H1 (cell line): Measurements from ENCODE around the gene CEBPB. TPM values are rescaled to one million over a fixed set of nuclear protein-coding genes. Genes with fewer than 3 reads are reported as not detected.
A peak's percentile ranks its signal among the peaks of the same experiment; 100 is the strongest.

Source experiments
- CTCF ChIA-PET: fragments of 300-600 bp; sonication (Branson Sonifier 250); formaldehyde crosslinking; loops from one replicate; lab custom pipeline; 2021; ENCODE audit not compliant: partially characterized antibody; lab: Charles Lee
- POLR2A ChIA-PET: fragments of 300-600 bp; sonication (Branson Sonifier 250); formaldehyde crosslinking; loops from one replicate; lab custom pipeline; 2021; ENCODE audit warnings: inconsistent platforms; ENCODE audit not compliant: partially characterized antibody; lab: Charles Lee
- DNase-seq, 2 experiments: peaks; one replicate each; pipeline versions ENCODE4 v3.0.0 to v3.0.0-alpha.2; 2010 to 2022; ENCODE audit warnings: low spot score in 2 of 2, low read depth in 1 of 2, mixed read lengths in 1 of 2
- FAIRE-seq: peaks from 2 replicates; lab custom pipeline; 2011; peaks lifted over from hg19 to GRCh38; lab: Jason Lieb, UNC
- H2AFZ ChIP-seq: 2 replicates; pipeline ENCODE4 v1.8.1; 2012; ENCODE audit warnings: low read length, inconsistent platforms
- H2AK5ac ChIP-seq: 2 replicates; pipeline ENCODE4 v1.6.1; 2013; ENCODE audit warnings: low read depth, low read length
- H2BK120ac ChIP-seq: replicated peaks from 2 replicates; pipeline ENCODE3; 2013; ENCODE audit warnings: low read depth, low read length, inconsistent platforms
- H2BK12ac ChIP-seq: 2 replicates; pipeline ENCODE4 v1.6.1; 2013; ENCODE audit warnings: low read depth, low read length
- H2BK15ac ChIP-seq: 2 replicates; pipeline ENCODE4 v1.6.1; 2013; ENCODE audit warnings: low read length
- H2BK20ac ChIP-seq: 2 replicates; pipeline ENCODE4 v1.6.1; 2013; ENCODE audit warnings: low read length
- H2BK5ac ChIP-seq: 2 replicates; pipeline ENCODE4 v1.6.1; 2013; ENCODE audit warnings: low read depth, low read length
- H3K14ac ChIP-seq: 2 replicates; pipeline ENCODE4 v1.6.1; 2013; ENCODE audit warnings: inconsistent platforms; ENCODE audit not compliant: insufficient read length
- H3K18ac ChIP-seq: 2 replicates; pipeline ENCODE4 v1.6.1; 2013; ENCODE audit warnings: low read length; ENCODE audit errors: extremely low read depth
- H3K23ac ChIP-seq: 2 replicates; pipeline ENCODE4 v1.6.1; 2013; ENCODE audit warnings: inconsistent platforms; ENCODE audit not compliant: insufficient read length
- H3K23me2 ChIP-seq: 2 replicates; pipeline ENCODE4 v1.6.1; 2013; ENCODE audit warnings: low read depth, low read length
- H3K27ac ChIP-seq: 2 replicates; pipeline ENCODE4 v1.6.1; 2011; ENCODE audit warnings: low read depth, low read length, inconsistent platforms
- H3K27me3 ChIP-seq, 4 experiments: replicated peaks in 1 of 4; 1 replicate in 1 of 4; 2 replicates in 3 of 4; pipeline versions ENCODE4 v1.6.1 to v1.8.1; 2011 to 2013; ENCODE audit warnings: low read length in 3 of 4, mild to moderate bottlenecking in 3 of 4, inconsistent platforms in 2 of 4, mixed read lengths in 2 of 4, moderate library complexity in 1 of 4; ENCODE audit not compliant: control insufficient read depth in 3 of 4, insufficient read depth in 3 of 4; ENCODE audit errors: extremely low read depth in 1 of 4
- H3K36me3 ChIP-seq, 4 experiments: 2 replicates each; pipeline versions ENCODE4 v1.6.1 to v1.8.1; 2011 to 2013; ENCODE audit warnings: mild to moderate bottlenecking in 4 of 4, low read length in 3 of 4, moderate library complexity in 2 of 4, control low read depth in 1 of 4, inconsistent platforms in 1 of 4; ENCODE audit not compliant: insufficient read depth in 4 of 4, control insufficient read depth in 2 of 4
- H3K4ac ChIP-seq: replicated peaks from 2 replicates; pipeline ENCODE3; 2013; ENCODE audit warnings: low read length, low read depth, mixed read lengths, inconsistent platforms; ENCODE audit not compliant: insufficient read length
- H3K4me1 ChIP-seq, 4 experiments: replicated peaks in 1 of 4; 1 replicate in 1 of 4; 2 replicates in 3 of 4; pipeline versions ENCODE4 v1.6.1 to v1.8.1; 2011 to 2013; ENCODE audit warnings: low read length in 3 of 4, inconsistent platforms in 2 of 4, mixed read lengths in 1 of 4; ENCODE audit not compliant: insufficient read depth in 4 of 4, control insufficient read depth in 3 of 4
- H3K4me2 ChIP-seq, 2 experiments: 2 replicates each; pipeline versions ENCODE4 v1.6.1 to v1.8.1; 2011 to 2013; ENCODE audit warnings: low read depth in 2 of 2, low read length in 2 of 2, control low read depth in 1 of 2, inconsistent platforms in 1 of 2, mild to moderate bottlenecking in 1 of 2; ENCODE audit not compliant: insufficient read depth in 1 of 2
- H3K4me3 ChIP-seq, 4 experiments: fragments of 200-600, 300-600 bp in 1 of 4; sonication (generic), shearing (Covaris generic), sonication (Bioruptor Twin) in 1 of 4; 2 replicates each; pipeline versions ENCODE4 v1.5.1 to v1.8.1; 2011 to 2016; ENCODE audit warnings: low read length in 4 of 4, low read depth in 3 of 4, control low read depth in 2 of 4, inconsistent platforms in 2 of 4, mild to moderate bottlenecking in 2 of 4, mixed read lengths in 1 of 4, moderate library complexity in 1 of 4; ENCODE audit not compliant: insufficient read depth in 2 of 4; ENCODE audit errors: extremely low read depth in 1 of 4
- H3K56ac ChIP-seq: replicated peaks from 2 replicates; pipeline ENCODE3; 2013; ENCODE audit warnings: low read depth, mild to moderate bottlenecking, mixed read lengths, low read length, inconsistent platforms; ENCODE audit not compliant: insufficient read length
- H3K79me1 ChIP-seq: 2 replicates; pipeline ENCODE4 v1.6.1; 2013; ENCODE audit warnings: low read depth, low read length, control low read depth
- H3K79me2 ChIP-seq, 2 experiments: 2 replicates each; pipeline versions ENCODE4 v1.6.1 to v1.8.1; 2012 to 2013; ENCODE audit warnings: low read length in 2 of 2, mild to moderate bottlenecking in 2 of 2, inconsistent platforms in 1 of 2; ENCODE audit not compliant: insufficient read depth in 2 of 2, control insufficient read depth in 1 of 2
- H3K9ac ChIP-seq, 4 experiments: replicated peaks in 1 of 4; 1 replicate in 1 of 4; 2 replicates in 3 of 4; pipeline versions ENCODE4 v1.6.1 to v1.8.1; 2011 to 2013; ENCODE audit warnings: low read depth in 3 of 4, low read length in 3 of 4, control low read depth in 2 of 4, mild to moderate bottlenecking in 2 of 4, moderate library complexity in 2 of 4, inconsistent platforms in 1 of 4; ENCODE audit errors: extremely low read depth in 1 of 4
- H3K9me3 ChIP-seq, 2 experiments: 2 replicates each; pipeline versions ENCODE4 v1.6.1 to v1.8.1; 2012 to 2013; ENCODE audit warnings: mild to moderate bottlenecking in 2 of 2, moderate library complexity in 2 of 2, control low read depth in 1 of 2, inconsistent platforms in 1 of 2, low read depth in 1 of 2, low read length in 1 of 2, mixed read lengths in 1 of 2; ENCODE audit not compliant: insufficient read depth in 2 of 2
- H4K20me1 ChIP-seq, 2 experiments: replicated peaks in 1 of 2; 2 replicates each; pipeline versions ENCODE3 to v1.8.1; 2011 to 2013; ENCODE audit warnings: inconsistent platforms in 2 of 2, low read length in 2 of 2, mild to moderate bottlenecking in 1 of 2; ENCODE audit not compliant: insufficient read depth in 2 of 2, control insufficient read depth in 1 of 2
- H4K5ac ChIP-seq: 2 replicates; pipeline ENCODE4 v1.6.1; 2013; ENCODE audit warnings: low read length, low read depth, mixed read lengths, inconsistent platforms; ENCODE audit not compliant: insufficient read length
- H4K8ac ChIP-seq: 2 replicates; pipeline ENCODE4 v1.8.0; 2013; ENCODE audit warnings: mild to moderate bottlenecking, moderate library complexity, low read length, inconsistent platforms; ENCODE audit not compliant: insufficient read depth; ENCODE audit errors: extremely low read depth
- H4K91ac ChIP-seq: replicated peaks from 2 replicates; pipeline ENCODE3; 2013; ENCODE audit warnings: low read length, mixed read lengths, inconsistent platforms; ENCODE audit not compliant: insufficient read length
- CTBP2 ChIP-seq: IDR thresholded peaks from 2 replicates; pipeline ENCODE4 v1.7.0; 2011; ENCODE audit warnings: borderline replicate concordance, mild to moderate bottlenecking, moderate library complexity, mixed read lengths, low read length; ENCODE audit not compliant: insufficient read depth, insufficient read length
- EGR1 ChIP-seq: IDR thresholded peaks from 2 replicates; pipeline ENCODE4 v1.6.1; 2011; ENCODE audit warnings: low read depth, low read length, borderline replicate concordance
- JUN ChIP-seq: IDR thresholded peaks from 2 replicates; pipeline ENCODE4 v1.6.1; 2011; ENCODE audit warnings: low read depth, mild to moderate bottlenecking, improper control_type of control experiment, low read length
- SIN3A ChIP-seq, 2 experiments: IDR thresholded peaks in 1 of 2; conservative IDR thresholded peaks in 1 of 2; 2 replicates each; pipeline ENCODE4 v1.6.1; 2011 to 2012; ENCODE audit warnings: low read length in 2 of 2, improper control_type of control experiment in 1 of 2, low read depth in 1 of 2, mild to moderate bottlenecking in 1 of 2
- TCF12 ChIP-seq: IDR thresholded peaks from 2 replicates; pipeline ENCODE4 v1.6.1; 2011; ENCODE audit warnings: low read depth, mild to moderate bottlenecking, low read length
- TEAD4 ChIP-seq: IDR thresholded peaks from 2 replicates; pipeline ENCODE4 v1.6.1; 2012; ENCODE audit warnings: low read depth, low read length, inconsistent platforms, mixed read lengths
- WGBS, 2 experiments: shearing (Covaris generic) in 1 of 2; methylation state at CpG; one replicate each; pipeline versions ENCODE4 v1.1.6 to v1.1.7; 2013 to 2015; ENCODE audit warnings: low lambda C conversion rate in 2 of 2, mixed read lengths in 2 of 2, inconsistent platforms in 1 of 2, low coverage in 1 of 2, missing lambda C conversion rate in 1 of 2; ENCODE audit not compliant: insufficient replicate concordance in 2 of 2, insufficient coverage in 1 of 2, insufficient read length in 1 of 2; ENCODE audit errors: extremely low coverage in 1 of 2, missing lambda C conversion rate in 1 of 2; 5-methylcytosine and 5-hydroxymethylcytosine counted together
- long read RNA-seq, 2 experiments: library from RNA in 1 of 2; library from capped mRNA in 1 of 2; stranded (forward); transcript quantifications; one replicate each; pipeline ENCODE4 v2.0.0, GENCODE V29; 2021; ENCODE audit warnings: inconsistent platforms in 1 of 2
- polyA minus RNA-seq, 3 experiments: library from RNA; depleted of rRNA, polyadenylated mRNA; stranded (reverse); fragments of >200 nt; gene quantifications; 1 replicate in 2 of 3; 2 replicates in 1 of 3; pipeline ENCODE4 v1.2.3, GENCODE V29; 2011
- polyA plus RNA-seq, 7 experiments: library from polyadenylated mRNA; depleted of rRNA in 3 of 7; stranded (reverse) in 5 of 7; unstranded in 2 of 7; fragments of >200 nt in 5 of 7; fragments of 200-250 nt in 2 of 7; gene quantifications; 1 replicate in 5 of 7; 2 replicates in 1 of 7; 4 replicates in 1 of 7; pipeline versions ENCODE4 v1.2.1 to v1.2.3, GENCODE V29; 2011 to 2013; ENCODE audit warnings: missing spikeins in 2 of 7, mixed read lengths in 2 of 7
- total RNA-seq: library from RNA; stranded (reverse); fragmentation: NEBNext Ultra II Directional; extraction: Animal tissue kit (Norgen Biotek cat#: 25700); gene quantifications from 2 replicates; pipeline ENCODE4 v1.2.1, GENCODE V29; 2021
- TF ChIP-seq, protein P1 (sequence below): IDR thresholded peaks from 2 replicates; pipeline ENCODE4 v1.6.1; 2012; ENCODE audit warnings: inconsistent platforms

The CEBPB gene
- 24.1 and 24.5 TPM in 2 replicates for total RNA-seq
- polyA plus RNA-seq (2011; rRNA removed), result 7.1 and 13.1 TPM in 2 replicates
- 16.1 TPM for polyA plus RNA-seq (2011; cell fraction: cytosol; rRNA removed)
- 10.5 TPM for polyA plus RNA-seq (2011; cell fraction: nucleus; rRNA removed)
- 6.1 to 8.3 TPM (median 7.2 TPM) in 4 replicates for polyA plus RNA-seq (2012, experiment 1 of 2)
- 4.8 TPM for polyA plus RNA-seq (2012, experiment 2 of 2)
- polyA plus RNA-seq (2013, experiment 1 of 2), result 15.1 TPM
- 15.0 TPM for polyA plus RNA-seq (2013, experiment 2 of 2)
- 1.3 and 1.4 TPM in 2 replicates for polyA minus RNA-seq (2011; rRNA and poly(A)+ RNA removed)
- polyA minus RNA-seq (2011; cell fraction: cytosol; rRNA and poly(A)+ RNA removed), result 18.6 TPM
- 16.1 TPM for polyA minus RNA-seq (2011; cell fraction: nucleus; rRNA and poly(A)+ RNA removed)
- long read RNA-seq, experiment 1, transcript CEBPB-201 (1 exons, 1,956 nt), result major isoform, 17 of 17 reads
- long read RNA-seq, experiment 1, partial matches to known transcripts, result 0 of 17 reads
- long read RNA-seq, experiment 1, other reads (novel, unspliced or antisense), result 0 of 17 reads
- long read RNA-seq, experiment 2, result 0 reads

DNA sequence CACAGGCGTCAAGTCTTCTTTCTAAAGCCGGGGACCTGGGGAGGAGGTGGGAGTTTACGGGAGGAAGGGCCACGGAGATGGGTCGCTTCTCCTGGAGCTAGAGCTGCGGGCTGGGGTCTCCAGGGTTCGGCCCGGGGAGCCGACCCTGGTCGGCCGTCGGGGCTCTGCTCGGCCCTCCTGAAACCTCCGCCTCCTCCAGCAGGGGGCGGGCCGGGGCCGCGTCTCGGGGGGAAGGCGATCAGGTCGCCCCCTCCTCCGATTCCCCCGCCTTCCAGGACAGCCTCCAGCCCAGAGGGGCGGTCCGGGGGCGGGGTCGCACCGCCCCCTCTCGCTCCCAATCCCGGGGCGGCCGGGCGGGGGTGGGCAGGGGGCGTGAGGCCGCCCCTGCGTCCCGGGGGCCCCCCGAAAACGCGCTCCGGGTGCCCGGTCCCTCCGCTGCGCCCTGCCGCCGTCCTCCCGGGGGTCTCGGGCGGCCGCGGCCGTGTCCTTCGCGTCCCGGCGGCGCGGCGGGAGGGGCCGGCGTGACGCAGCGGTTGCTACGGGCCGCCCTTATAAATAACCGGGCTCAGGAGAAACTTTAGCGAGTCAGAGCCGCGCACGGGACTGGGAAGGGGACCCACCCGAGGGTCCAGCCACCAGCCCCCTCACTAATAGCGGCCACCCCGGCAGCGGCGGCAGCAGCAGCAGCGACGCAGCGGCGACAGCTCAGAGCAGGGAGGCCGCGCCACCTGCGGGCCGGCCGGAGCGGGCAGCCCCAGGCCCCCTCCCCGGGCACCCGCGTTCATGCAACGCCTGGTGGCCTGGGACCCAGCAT, at the start of gene CEBPB:
Gene CEBPB (plus strand): TSS at position 580 of the 814 bp plus-strand sequence. CDS start 204 bp downstream, at position 784.
- H3K9ac ChIP-seq, result peak within 1 kb of the TSS; percentile 72 to 90 (median 81)
- no peak within 1 kb of the TSS for H2BK120ac ChIP-seq
- no peak within 1 kb of the TSS for H3K23ac ChIP-seq
- H4K8ac ChIP-seq, result peak within 1 kb of the TSS; percentile 90
- H4K91ac ChIP-seq, result peak within 1 kb of the TSS; percentile 93
- peaks cover 0 to 35% (median 21%) of the 10 kb centered on the region in 4 experiments; a peak in 6 of 7 replicates for H3K4me1 ChIP-seq
- peaks cover 0 to 20% of the 10 kb centered on the region in 2 experiments; a peak in 2 of 4 replicates for H3K79me2 ChIP-seq
- H3K4me3 ChIP-seq, result peak within 1 kb of the TSS; percentile 78 to 95 (median 82)
- H3K4me2 ChIP-seq, result peak within 1 kb of the TSS; percentile 75 to 96
- DNase-seq (peak in 1 of 2 experiments; percentile 98), FAIRE-seq (no peak)
- H3K56ac ChIP-seq, result peak within 1 kb of the TSS; percentile 56
- H3K18ac ChIP-seq, result peak within 1 kb of the TSS; percentile 99
- H2BK15ac ChIP-seq, result no peak within 1 kb of the TSS; the same call in 1 of the 2 replicates
- POLR2A ChIA-PET, result interaction anchor here (0.6 to 4.2 kb wide), 41 partner anchors 9 to 445 kb away, joined by 3 to 25 read pairs (median 4); partner anchors contain the start of genes PEDS1 and SNAI1
- H3K14ac ChIP-seq, result no peak within 1 kb of the TSS
- no peak within 1 kb of the TSS for H2BK20ac ChIP-seq
- H2AFZ ChIP-seq, result no peak within 1 kb of the TSS
- peaks cover 5% of the 10 kb centered on the region; the same call in 1 of the 2 replicates for H3K23me2 ChIP-seq
- no peak within 1 kb of the TSS for H3K4ac ChIP-seq
- H4K20me1 ChIP-seq, result peaks cover 2 to 4% of the 10 kb centered on the region in 2 experiments
- peaks cover 4% of the 10 kb centered on the region for H3K79me1 ChIP-seq
- H3K27me3 ChIP-seq, result peaks cover 0 to 2% (median 0%) of the 10 kb centered on the region in 4 experiments; a peak in 1 of 7 replicates
- no peak within 1 kb of the TSS for H4K5ac ChIP-seq
- H3K9me3 ChIP-seq, result no peaks in the 10 kb centered on the region
- no peaks in the 10 kb centered on the region; a peak in 1 of 8 replicates for H3K36me3 ChIP-seq
- 0% methylated on average over 22 of the region's 89 CpGs; no CpG with 5 or more reads in 1 of the 2 experiments for WGBS, 2 experiments
- H2AK5ac ChIP-seq, result 0 out of 2 replicates have a peak within 1 kb of the TSS, but pooled peaks have one; percentile 77
- peak within 1 kb of the TSS; percentile 90 for H2BK5ac ChIP-seq
- H3K27ac ChIP-seq, result 0 out of 2 replicates have a peak within 1 kb of the TSS, but pooled peaks have one; percentile 22
- H2BK12ac ChIP-seq, result peak within 1 kb of the TSS; percentile 87; the same call in 1 of the 2 replicates
- CTCF ChIA-PET, result interaction anchor here (0.6 to 8.8 kb wide), 16 partner anchors 10 to 273 kb away, joined by 3 to 115 read pairs (median 3); no protein-coding TSS in a partner anchor
- no peak for TF ChIP-seq TEAD4
- TF ChIP-seq JUN, result no peak
- peak; percentile 29; the same call in 1 of the 2 replicates for TF ChIP-seq EGR1
- TF ChIP-seq SIN3A (conservative IDR thresholded peaks at IDR 0.05 in 1 of 2, IDR thresholded peaks at IDR 0.05 in 1 of 2; ENCODE audit: low read depth in 1 of 2, low read length in 2 of 2), result no peak
- TF ChIP-seq CTBP2, result no peak
- TF ChIP-seq TCF12, result no peak
- TF ChIP-seq, protein P1, sequence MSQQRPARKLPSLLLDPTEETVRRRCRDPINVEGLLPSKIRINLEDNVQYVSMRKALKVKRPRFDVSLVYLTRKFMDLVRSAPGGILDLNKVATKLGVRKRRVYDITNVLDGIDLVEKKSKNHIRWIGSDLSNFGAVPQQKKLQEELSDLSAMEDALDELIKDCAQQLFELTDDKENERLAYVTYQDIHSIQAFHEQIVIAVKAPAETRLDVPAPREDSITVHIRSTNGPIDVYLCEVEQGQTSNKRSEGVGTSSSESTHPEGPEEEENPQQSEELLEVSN, result no peak
